SKM-1 treated with dmso at 0.1 percent for 144 hours (cell line): ENCODE results near the gene LCN2.
A peak's percentile ranks its signal among the peaks of the same experiment; 100 is the strongest.
"Not testable (repeated sequence)": the region's sequence is repeated elsewhere in the genome, so short reads cannot be mapped to it uniquely, and the experiment has no call there.

ENCODE experiments used
- DNase-seq: peaks from one replicate; lab custom pipeline; 2025; ENCODE audit not compliant: unreplicated experiment; lab: John Stamatoyannopoulos, UW

The LCN2 gene

GRCh38 chr9:128127568-128127989 lies 21.7 kb upstream of the LCN2 start, which contains the start of gene PTGES2:
Gene PTGES2, minus strand, starts transcription at chr9:128127729. Its CDS starts 12 bp downstream, at chr9:128127717.
- peak; percentile 44 for DNase-seq

GRCh38 chr9:128127990-128128835 lies 21.0 kb upstream of the LCN2 start:
- DNase-seq = peak; percentile 85

GRCh38 chr9:128128836-128129590 lies 20.2 kb upstream of the LCN2 start:
- DNase-seq = no peak

DNA sequence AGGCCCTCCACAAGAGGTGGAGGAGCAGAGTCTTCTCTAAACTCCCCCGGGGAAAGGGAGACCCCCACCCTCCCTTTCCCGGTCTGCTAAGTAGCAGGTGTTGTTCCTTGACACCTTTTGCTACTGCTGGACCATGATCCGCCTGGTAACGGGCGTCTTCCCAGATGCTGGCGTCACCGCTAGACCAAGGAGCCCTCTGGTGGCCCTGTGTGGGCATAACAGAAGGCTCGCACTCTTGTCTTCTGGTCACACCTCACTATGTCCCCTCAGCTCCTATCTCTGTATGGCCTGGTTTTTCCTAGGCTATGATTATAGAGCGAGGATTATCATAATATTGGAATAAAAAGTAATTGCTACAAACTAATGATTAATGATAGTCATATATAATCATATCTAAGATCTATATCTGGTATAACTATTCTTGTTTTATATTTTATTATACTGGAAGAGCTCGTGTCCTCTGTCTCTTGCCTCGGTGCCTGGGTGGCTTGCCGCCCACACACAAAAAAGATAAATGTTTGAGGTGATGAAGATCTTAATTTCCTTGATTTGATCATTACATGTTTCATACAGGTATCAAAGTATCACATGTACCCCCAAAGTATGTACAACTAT lies 19.2 kb upstream of the LCN2 start:
- DNase-seq = not testable (repeated sequence)

DNA sequence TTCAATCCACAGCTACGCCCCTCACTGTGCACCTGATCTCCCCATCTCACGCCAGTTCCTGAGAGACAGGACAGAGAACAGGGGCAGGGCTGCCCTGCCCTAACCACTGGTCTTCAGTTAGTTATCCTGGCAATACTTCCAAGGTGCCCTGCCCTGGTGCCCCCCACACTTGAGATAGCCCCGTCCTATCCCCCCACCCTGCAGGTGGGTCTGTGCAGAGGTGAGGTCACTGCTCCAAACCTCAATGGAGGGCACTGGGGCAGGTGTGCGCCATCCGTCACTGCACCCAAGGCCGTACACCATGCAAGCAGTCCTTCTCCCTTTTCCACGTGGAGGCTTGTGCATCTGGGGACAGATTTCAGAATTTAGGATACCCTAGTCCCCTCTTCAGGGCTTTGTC lies 18.6 kb upstream of the LCN2 start:
- not testable (repeated sequence) for DNase-seq

GRCh38 chr9:128131346-128131745 lies 17.9 kb upstream of the LCN2 start:
- DNase-seq = not testable (repeated sequence)

- DNase-seq = not testable (repeated sequence)
Observed at GRCh38 chr9:128132139-128132538, 17.1 kb upstream of the LCN2 start.

DNA sequence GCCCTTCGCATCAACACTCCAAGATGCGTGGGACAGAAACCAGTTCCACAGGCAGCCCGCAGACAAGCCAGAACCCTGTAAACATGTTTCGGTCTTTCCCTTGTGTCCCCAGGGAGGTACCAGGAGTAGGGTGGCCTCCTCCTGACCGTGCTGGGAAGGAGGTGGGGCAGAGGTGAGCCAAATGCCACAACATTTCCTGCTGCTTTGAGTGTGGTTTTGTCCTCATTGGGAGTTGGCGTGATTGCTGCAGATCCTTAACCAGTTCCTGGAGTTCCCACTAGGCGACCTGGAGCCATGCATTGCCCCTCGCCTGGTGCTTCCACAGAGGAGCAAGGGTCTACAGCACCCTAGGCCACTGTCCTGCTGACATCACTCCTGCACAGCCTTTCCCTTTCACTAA lies 13.7 kb upstream of the LCN2 start:
- DNase-seq = not testable (repeated sequence)

GRCh38 chr9:128136816-128137793 lies 12.1 kb upstream of the LCN2 start:
- no peak for DNase-seq

GRCh38 chr9:128138001-128138400 lies 11.3 kb upstream of the LCN2 start:
- no peak for DNase-seq

GRCh38 chr9:128139621-128140020 lies 9.6 kb upstream of the LCN2 start:
- no peak for DNase-seq

DNA sequence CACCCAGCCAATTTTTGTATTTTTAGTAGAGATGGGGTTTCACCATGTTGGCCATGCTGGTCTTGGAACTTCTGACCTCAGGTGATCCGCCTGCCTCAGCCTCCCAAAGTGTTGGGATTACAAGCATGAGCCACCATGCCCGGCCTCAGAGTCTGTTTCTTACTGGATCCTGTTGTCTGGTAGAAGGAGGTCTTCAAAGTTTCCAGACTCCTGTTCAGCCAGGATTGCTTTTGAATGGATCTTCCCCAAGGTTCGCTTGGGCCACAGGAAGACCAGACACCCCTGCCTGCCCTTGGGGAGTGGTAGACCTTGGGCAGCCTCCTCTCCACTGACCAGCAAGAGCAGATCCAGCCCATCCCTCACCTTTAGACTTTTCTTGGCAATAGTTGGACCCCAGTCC lies 7.6 kb upstream of the LCN2 start:
- DNase-seq = no peak

- no peak for DNase-seq
Observed at GRCh38 chr9:128142061-128142460, 7.2 kb upstream of the LCN2 start.

DNA sequence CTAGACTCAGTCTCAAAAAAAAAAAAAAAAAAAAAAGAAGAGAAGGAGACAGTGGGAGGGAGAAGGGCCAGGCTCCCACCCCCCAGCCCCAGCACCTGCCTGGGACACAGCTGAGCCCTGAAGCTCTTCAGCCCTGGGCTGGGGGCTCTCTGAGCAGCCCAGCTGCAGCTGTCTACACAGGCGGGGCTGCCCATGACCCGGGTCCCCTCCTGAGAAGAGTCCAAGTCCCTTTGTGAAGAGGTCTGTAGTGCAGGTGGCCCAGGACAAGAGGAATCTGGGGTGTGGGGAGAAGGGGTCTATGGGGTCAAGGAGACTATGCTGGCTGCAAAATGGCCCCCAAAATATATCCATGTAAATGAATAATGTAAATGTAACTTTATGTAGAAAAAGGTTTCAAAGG lies 6.7 kb upstream of the LCN2 start:
- no peak for DNase-seq

- no peak for DNase-seq
Observed at GRCh38 chr9:128143525-128144238, 5.6 kb upstream of the LCN2 start.

- DNase-seq = no peak
Observed at GRCh38 chr9:128144239-128145181, 4.7 kb upstream of the LCN2 start.

DNA sequence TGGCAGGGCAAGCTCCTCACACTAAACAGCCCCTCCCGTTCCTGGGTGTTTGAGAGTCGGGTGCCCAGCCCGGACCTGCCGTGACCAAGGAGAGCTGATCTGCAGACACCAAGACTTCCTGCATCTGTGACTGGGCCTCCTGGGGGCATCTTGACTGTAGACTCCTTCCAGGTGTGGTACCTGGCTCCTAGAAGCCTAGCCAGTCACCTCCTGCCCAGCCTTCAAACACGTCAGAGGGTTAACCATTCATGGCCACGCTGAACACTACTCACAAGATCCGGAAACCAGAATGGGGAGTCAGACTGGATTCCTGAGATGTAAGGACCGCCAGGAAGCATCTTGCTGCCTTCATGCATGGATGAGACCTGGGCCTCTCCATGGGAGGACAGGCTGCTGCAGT lies 3.7 kb upstream of the LCN2 start:
- no peak for DNase-seq

GRCh38 chr9:128145951-128146351 lies 3.3 kb upstream of the LCN2 start:
- no peak for DNase-seq
